GM21360 (cell line): ENCODE data around the gene STAMBP.
"Not testable (repeated sequence)": the region's sequence is repeated elsewhere in the genome, so short reads cannot be mapped to it uniquely, and the experiment has no call there.

ENCODE experiments used
- ATAC-seq: cut with Tn5 transposase; IDR thresholded peaks from one replicate; pipeline ENCODE4 v1.9.1; 2021; ENCODE audit warnings: mild to moderate bottlenecking, moderate library complexity; ENCODE audit not compliant: unreplicated experiment

The STAMBP gene

GRCh38 chr2:73828818-73829570, at the start of gene STAMBP:
STAMBP (plus strand) TSS chr2:73828961; CDS start chr2:73830857, 1,896 bp downstream.
- ATAC-seq, result peak; percentile 78

GRCh38 chr2:73779467-73780236, 49.1 kb upstream of the STAMBP start, which contains the start of gene DUSP11:
DUSP11 (minus strand) TSS chr2:73780103; CDS start chr2:73779974, 129 bp downstream.
- peak; percentile 98 for ATAC-seq

- ATAC-seq, result no peak
Measured at GRCh38 chr2:73780237-73780582, 48.6 kb upstream of the STAMBP start.

GRCh38 chr2:73783402-73783801, 45.4 kb upstream of the STAMBP start:
- ATAC-seq, result not testable (repeated sequence)

GRCh38 chr2:73783883-73784282, 44.9 kb upstream of the STAMBP start, which contains the start of gene C2orf78:
C2orf78 (plus strand) TSS chr2:73784183; CDS start chr2:73784310, 127 bp downstream.
- not testable (repeated sequence) for ATAC-seq

GRCh38 chr2:73811878-73812277, 16.9 kb upstream of the STAMBP start:
- no peak for ATAC-seq

- no peak for ATAC-seq
Measured at GRCh38 chr2:73812635-73813034, 16.1 kb upstream of the STAMBP start.

- no peak for ATAC-seq
Measured at GRCh38 chr2:73818296-73818695, 10.5 kb upstream of the STAMBP start.

GRCh38 chr2:73821227-73821626, 7.5 kb upstream of the STAMBP start:
- ATAC-seq, result peak; percentile 60

GRCh38 chr2:73821669-73822068, 7.1 kb upstream of the STAMBP start:
- no peak for ATAC-seq

- no peak for ATAC-seq
Measured at GRCh38 chr2:73822276-73822675, 6.5 kb upstream of the STAMBP start.

GRCh38 chr2:73822991-73823390, 5.8 kb upstream of the STAMBP start:
- ATAC-seq, result no peak

- ATAC-seq, result no peak
Measured at GRCh38 chr2:73823416-73823815, 5.3 kb upstream of the STAMBP start.

GRCh38 chr2:73823916-73824523, 4.7 kb upstream of the STAMBP start:
- no peak for ATAC-seq

GRCh38 chr2:73825408-73825807, 3.4 kb upstream of the STAMBP start:
- no peak for ATAC-seq

- no peak for ATAC-seq
Measured at GRCh38 chr2:73827018-73827417, 1.7 kb upstream of the STAMBP start.

GRCh38 chr2:73827660-73828388, 937 bp upstream of the STAMBP start:
- no peak for ATAC-seq

- no peak for ATAC-seq
Measured at GRCh38 chr2:73828389-73828817, 358 bp upstream of the STAMBP start.

GRCh38 chr2:73830871-73831401, 2.2 kb downstream of the STAMBP start:
- ATAC-seq, result no peak

- no peak for ATAC-seq
Measured at GRCh38 chr2:73832930-73833329, 4.2 kb downstream of the STAMBP start.
